Measurements from ENCODE around the gene FAM47E. TPM values are rescaled to one million over a fixed set of nuclear protein-coding genes. Genes with fewer than 3 reads are reported as not detected.

The FAM47E gene
- total and polyA plus RNA-seq, 2 donors (not counting 1 experiment from before 2014, with no cell fraction given), result 0.15 to 1.3 TPM

- peak within 1 kb of the TSS; percentile 54 to 87 (median 71) for H3K4me3 ChIP-seq (ENCODE audit: control extremely low read depth in 1 of 5, extremely low read depth in 1 of 5, insufficient read depth in 1 of 5, low read depth in 2 of 5, low read length in 4 of 5)
- no peaks in the 10 kb centered on the region for H3K9me3 ChIP-seq (ENCODE audit: control extremely low read depth in 1 of 3, control insufficient read depth in 2 of 3, insufficient read depth in 1 of 3, low read length in 2 of 3)
- Mint-ChIP-seq H3K4me1 (peaks cover 47% of the 10 kb centered on the region), H3K27me3 (no peaks in the 10 kb centered on the region), H3K4me3 (peak within 1 kb of the TSS; percentile 89), H3K27ac (peak within 1 kb of the TSS; percentile 96), H3K9me3 (ENCODE audit: insufficient read depth) (no peaks in the 10 kb centered on the region)
- H3K4me1 ChIP-seq (ENCODE audit: control insufficient read depth in 2 of 2, insufficient read depth in 2 of 2, low read length in 2 of 2), result peaks cover 47 to 49% of the 10 kb centered on the region in 2 donors
- no peak for TF ChIP-seq EZH2 (IDR thresholded peaks at IDR 0.05; ENCODE audit: borderline replicate concordance, insufficient read depth, low read depth, low read length, poor library complexity, severe bottlenecking)
- TF ChIP-seq, protein P1, sequence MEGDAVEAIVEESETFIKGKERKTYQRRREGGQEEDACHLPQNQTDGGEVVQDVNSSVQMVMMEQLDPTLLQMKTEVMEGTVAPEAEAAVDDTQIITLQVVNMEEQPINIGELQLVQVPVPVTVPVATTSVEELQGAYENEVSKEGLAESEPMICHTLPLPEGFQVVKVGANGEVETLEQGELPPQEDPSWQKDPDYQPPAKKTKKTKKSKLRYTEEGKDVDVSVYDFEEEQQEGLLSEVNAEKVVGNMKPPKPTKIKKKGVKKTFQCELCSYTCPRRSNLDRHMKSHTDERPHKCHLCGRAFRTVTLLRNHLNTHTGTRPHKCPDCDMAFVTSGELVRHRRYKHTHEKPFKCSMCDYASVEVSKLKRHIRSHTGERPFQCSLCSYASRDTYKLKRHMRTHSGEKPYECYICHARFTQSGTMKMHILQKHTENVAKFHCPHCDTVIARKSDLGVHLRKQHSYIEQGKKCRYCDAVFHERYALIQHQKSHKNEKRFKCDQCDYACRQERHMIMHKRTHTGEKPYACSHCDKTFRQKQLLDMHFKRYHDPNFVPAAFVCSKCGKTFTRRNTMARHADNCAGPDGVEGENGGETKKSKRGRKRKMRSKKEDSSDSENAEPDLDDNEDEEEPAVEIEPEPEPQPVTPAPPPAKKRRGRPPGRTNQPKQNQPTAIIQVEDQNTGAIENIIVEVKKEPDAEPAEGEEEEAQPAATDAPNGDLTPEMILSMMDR (IDR thresholded peaks at IDR 0.05), result no peak
- peak within 1 kb of the TSS; percentile 85 to 86 for H3K27ac ChIP-seq (ENCODE audit: low read length in 2 of 2)
- H4K20me1 ChIP-seq (ENCODE audit: control insufficient read depth, insufficient read depth, low read length, poor library complexity, severe bottlenecking), result peaks cover 3% of the 10 kb centered on the region
- no peaks in the 10 kb centered on the region for H3K27me3 ChIP-seq (replicated peaks in 1 of 4; ENCODE audit: control extremely low read depth in 1 of 4, control insufficient read depth in 3 of 4, insufficient read depth in 4 of 4, low read length in 3 of 4)
- ChIA-PET CTCF (interaction anchor here (2.3 to 4.2 kb wide), 2 partner anchors 14 to 34 kb away, joined by 10 to 26 read pairs; no protein-coding TSS in a partner anchor), POLR2A (interaction anchor here (1.1 to 1.4 kb wide), 2 partner anchors 14 to 65 kb away, joined by 4 to 5 read pairs; partner anchors contain the start of gene NUP54)
- peak within 1 kb of the TSS; percentile 87 for H3K9ac ChIP-seq (ENCODE audit: low read length)
- WGBS (ENCODE audit: insufficient coverage), result under 1% methylated on average over 94 of the region's 94 CpGs
- H3K4me2 ChIP-seq (replicated peaks; ENCODE audit: low read depth, low read length, poor library complexity, severe bottlenecking), result peak within 1 kb of the TSS; percentile 72
- DNase-seq (peak; percentile 91), ATAC-seq (ENCODE audit: low read depth) (peak; percentile 79)
- H2AFZ ChIP-seq (ENCODE audit: insufficient read depth, low read depth, low read length, poor library complexity, severe bottlenecking), result peak within 1 kb of the TSS; percentile 81
- peaks cover 41% of the 10 kb centered on the region for H3K79me2 ChIP-seq (ENCODE audit: control insufficient read depth, insufficient read depth, low read length)
- H3K36me3 ChIP-seq (replicated peaks in 1 of 2; ENCODE audit: control extremely low read depth in 1 of 2, control insufficient read depth in 1 of 2, extremely low read depth in 1 of 2, insufficient read depth in 2 of 2, low read length in 1 of 2), result no peaks in the 10 kb centered on the region
- intact Hi-C loops (cut with micrococcal nuclease), result loop anchor here (1.0 to 10.0 kb wide), 6 partner anchors 14 to 981 kb away; partner anchors contain the start of genes NUP54, SDAD1 and USO1
These were observed 37.9 kb upstream of the FAM47E start, which contains the start of gene SCARB2 for GRCh38 chr4:76213415-76214176. Gene SCARB2, minus strand, starts transcription at chr4:76213824. Its CDS starts 281 bp downstream, at chr4:76213543.
